Transverse colon (tissue), 3 donors: ENCODE data around the gene XYLT1.

Experiments
- POLR2A ChIP-seq: fragments of 450-650 bp; IDR thresholded peaks from one replicate; pipeline ENCODE4 v1.6.1; 2016; ENCODE audit warnings: antibody characterized with exemption, mild to moderate bottlenecking, moderate library complexity
- TF ChIP-seq, protein P1 (sequence below), 5 experiments: fragments of 200-600 bp in 3 of 5; fragments of 450-650 bp in 2 of 5; sonication (generic) in 3 of 5; IDR thresholded peaks; 1 replicate in 2 of 5; 2 replicates in 3 of 5; pipeline ENCODE4 v1.5.1; 2016 to 2017; ENCODE audit warnings: antibody characterized with exemption in 5 of 5, inconsistent platforms in 3 of 5, mild to moderate bottlenecking in 2 of 5, moderate library complexity in 1 of 5

DNA sequence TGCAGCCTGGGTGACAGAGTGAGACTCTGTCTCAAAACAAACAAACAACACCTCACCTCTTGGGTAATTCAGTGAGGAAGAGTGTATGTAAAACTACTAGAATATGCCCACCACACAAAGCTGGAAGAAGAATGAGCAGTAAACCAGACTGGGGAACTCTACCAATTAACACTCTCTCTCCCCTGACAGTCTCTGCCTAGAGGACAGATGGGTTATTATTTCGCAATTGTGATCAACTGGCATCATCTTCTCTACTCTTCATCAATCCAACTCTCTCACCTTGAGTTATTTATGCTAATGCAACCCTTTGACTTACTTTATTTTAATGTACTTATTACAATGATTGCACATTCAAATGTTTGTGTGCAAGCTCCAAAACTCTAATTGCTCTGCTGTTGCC lies 205.6 kb downstream of the XYLT1 start:
- TF ChIP-seq, protein P1, sequence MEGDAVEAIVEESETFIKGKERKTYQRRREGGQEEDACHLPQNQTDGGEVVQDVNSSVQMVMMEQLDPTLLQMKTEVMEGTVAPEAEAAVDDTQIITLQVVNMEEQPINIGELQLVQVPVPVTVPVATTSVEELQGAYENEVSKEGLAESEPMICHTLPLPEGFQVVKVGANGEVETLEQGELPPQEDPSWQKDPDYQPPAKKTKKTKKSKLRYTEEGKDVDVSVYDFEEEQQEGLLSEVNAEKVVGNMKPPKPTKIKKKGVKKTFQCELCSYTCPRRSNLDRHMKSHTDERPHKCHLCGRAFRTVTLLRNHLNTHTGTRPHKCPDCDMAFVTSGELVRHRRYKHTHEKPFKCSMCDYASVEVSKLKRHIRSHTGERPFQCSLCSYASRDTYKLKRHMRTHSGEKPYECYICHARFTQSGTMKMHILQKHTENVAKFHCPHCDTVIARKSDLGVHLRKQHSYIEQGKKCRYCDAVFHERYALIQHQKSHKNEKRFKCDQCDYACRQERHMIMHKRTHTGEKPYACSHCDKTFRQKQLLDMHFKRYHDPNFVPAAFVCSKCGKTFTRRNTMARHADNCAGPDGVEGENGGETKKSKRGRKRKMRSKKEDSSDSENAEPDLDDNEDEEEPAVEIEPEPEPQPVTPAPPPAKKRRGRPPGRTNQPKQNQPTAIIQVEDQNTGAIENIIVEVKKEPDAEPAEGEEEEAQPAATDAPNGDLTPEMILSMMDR (IDR thresholded peaks at IDR 0.05) = no peak
- no peak for TF ChIP-seq POLR2A
